ENCODE results near the gene CA6.
"Not testable (repeated sequence)": the region's sequence is repeated elsewhere in the genome, so short reads cannot be mapped to it uniquely, and the experiment has no call there.

The CA6 gene

GRCh38 chr1:8926707-8927694, 18.7 kb upstream of the CA6 start:
- no peak for DNase-seq (ENCODE audit: low spot score)

GRCh38 chr1:8930116-8930515, 15.6 kb upstream of the CA6 start:
- no peak for DNase-seq (ENCODE audit: low spot score)

GRCh38 chr1:8937051-8937450, 8.6 kb upstream of the CA6 start:
- not testable (repeated sequence) for DNase-seq (ENCODE audit: low spot score)

- no peak for DNase-seq (ENCODE audit: low spot score)
These were observed 8.0 kb upstream of the CA6 start for GRCh38 chr1:8937701-8938100.

GRCh38 chr1:8938232-8938999, 7.3 kb upstream of the CA6 start:
- DNase-seq (ENCODE audit: low spot score) = no peak

GRCh38 chr1:8939000-8939265, 6.7 kb upstream of the CA6 start:
- no peak for DNase-seq (ENCODE audit: low spot score)

- DNase-seq (ENCODE audit: low spot score) = no peak
These were observed 6.2 kb upstream of the CA6 start for GRCh38 chr1:8939362-8939995.

GRCh38 chr1:8941906-8942305, 3.8 kb upstream of the CA6 start:
- DNase-seq (ENCODE audit: low spot score) = peak; percentile 96

- no peak for DNase-seq (ENCODE audit: low spot score)
These were observed 1.9 kb upstream of the CA6 start for GRCh38 chr1:8943498-8944405.

GRCh38 chr1:8947127-8947691, 1.5 kb downstream of the CA6 start:
- DNase-seq (ENCODE audit: low spot score) = peak; percentile 64

GRCh38 chr1:8950309-8950708, 4.6 kb downstream of the CA6 start:
- no peak for DNase-seq (ENCODE audit: low spot score)

- DNase-seq (ENCODE audit: low spot score) = no peak
These were observed 5.6 kb downstream of the CA6 start for GRCh38 chr1:8951231-8951630.

- no peak for DNase-seq (ENCODE audit: low spot score)
These were observed 9.7 kb downstream of the CA6 start for GRCh38 chr1:8955406-8955805.

- DNase-seq (ENCODE audit: low spot score) = no peak
These were observed 11.0 kb downstream of the CA6 start for GRCh38 chr1:8956461-8957349.

- no peak for DNase-seq (ENCODE audit: low spot score)
These were observed 17.3 kb downstream of the CA6 start for GRCh38 chr1:8962812-8963530.

- no peak for DNase-seq (ENCODE audit: low spot score)
These were observed 18.3 kb downstream of the CA6 start for GRCh38 chr1:8963963-8964362.

- DNase-seq (ENCODE audit: low spot score) = no peak
These were observed 19.6 kb downstream of the CA6 start for GRCh38 chr1:8965121-8965820.

GRCh38 chr1:8966606-8967005, 20.9 kb downstream of the CA6 start:
- DNase-seq (ENCODE audit: low spot score) = no peak

- not testable (repeated sequence) for DNase-seq (ENCODE audit: low spot score)
These were observed 23.2 kb downstream of the CA6 start for GRCh38 chr1:8968902-8969301.
